GM19328 (cell line): Measurements from ENCODE around the gene MCF2L2.
"Not testable (repeated sequence)": the region's sequence is repeated elsewhere in the genome, so short reads cannot be mapped to it uniquely, and the experiment has no call there.

ENCODE experiments used
- ATAC-seq: cut with Tn5 transposase; IDR thresholded peaks from one replicate; pipeline ENCODE4 v1.9.1; 2021; ENCODE audit warnings: mild to moderate bottlenecking, moderate library complexity; ENCODE audit not compliant: unreplicated experiment

The MCF2L2 gene

DNA sequence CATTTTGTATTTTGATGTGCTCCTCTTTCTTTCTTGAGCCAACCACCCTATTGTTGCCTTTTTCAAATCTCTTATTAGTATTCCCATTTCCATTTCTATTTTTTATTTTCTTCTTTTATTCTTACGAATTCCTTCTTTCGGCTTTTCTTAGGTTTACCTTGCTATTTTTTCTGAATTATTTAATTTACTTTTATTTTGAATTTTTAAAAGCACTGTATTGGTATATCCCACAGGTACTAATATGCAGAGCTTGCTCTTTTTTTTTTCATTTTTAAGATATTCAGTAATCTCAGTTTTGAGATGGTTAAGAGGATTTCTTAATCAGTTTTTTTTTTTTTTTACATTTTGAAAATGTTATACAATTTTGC, 18.4 kb upstream of the MCF2L2 start:
- no peak for ATAC-seq

DNA sequence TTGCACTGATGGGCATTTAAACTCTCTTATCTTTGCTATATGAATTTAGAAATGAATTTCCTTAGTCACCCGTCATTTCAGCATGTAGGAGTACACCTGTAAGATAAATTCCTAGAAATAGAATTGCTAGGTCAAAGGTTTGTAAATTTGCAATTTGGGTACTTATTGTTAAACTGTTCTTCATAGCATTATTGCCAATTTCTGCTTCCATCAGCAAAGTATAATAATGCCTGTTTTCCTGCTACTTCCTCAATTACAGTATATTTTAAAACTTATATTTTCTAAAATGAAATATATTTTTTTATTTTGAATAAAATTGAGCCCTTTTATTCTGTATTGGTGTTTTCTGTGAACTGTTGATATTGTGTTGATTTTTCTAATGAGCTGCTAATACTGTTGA, 16.3 kb upstream of the MCF2L2 start:
- no peak for ATAC-seq

DNA sequence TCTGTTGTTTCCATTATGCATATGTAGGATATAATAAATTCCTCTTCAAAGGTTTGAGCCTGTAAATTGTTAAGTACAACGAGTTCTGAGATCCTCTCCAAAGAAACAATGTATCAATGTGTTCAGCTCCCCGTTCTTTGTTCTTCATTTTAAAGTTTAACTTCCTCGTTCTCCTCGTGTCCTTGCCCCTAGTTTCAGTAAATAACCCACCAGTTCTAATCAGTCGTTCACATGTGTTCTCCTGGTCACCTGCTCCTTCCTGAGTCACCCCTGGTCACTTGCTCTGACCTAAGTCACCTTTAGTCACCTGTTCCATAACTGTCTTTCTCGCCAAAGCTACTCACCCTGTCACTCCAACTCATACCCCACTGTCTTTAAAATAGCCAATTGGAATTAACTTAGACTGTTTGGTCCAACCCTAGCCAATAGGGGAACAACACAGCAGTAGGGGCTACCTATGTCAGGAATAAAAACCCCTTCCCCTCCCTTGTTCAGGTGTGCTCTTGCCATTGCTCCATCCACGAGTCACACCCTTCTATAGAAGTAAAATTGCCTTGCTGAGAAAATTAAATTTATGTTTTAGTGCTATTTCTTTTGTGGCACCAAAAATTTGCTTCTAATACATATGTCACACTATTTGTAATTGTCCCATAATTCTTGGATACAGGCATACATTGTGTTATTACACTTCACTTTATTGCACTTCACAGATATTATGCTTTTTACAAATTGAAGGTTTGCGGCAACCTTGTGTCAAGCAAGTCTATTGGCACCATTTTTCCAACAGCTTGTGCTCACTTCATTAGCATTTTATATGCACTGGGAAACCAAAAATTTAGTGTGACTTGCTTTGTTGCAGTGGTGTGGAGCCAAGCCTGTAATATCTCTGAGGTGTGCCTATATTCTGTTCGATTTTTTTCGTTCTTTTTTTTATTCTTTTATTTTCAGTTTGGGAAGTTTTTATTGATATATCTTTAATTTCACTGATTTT, 15.3 kb upstream of the MCF2L2 start:
- ATAC-seq: no peak

- no peak for ATAC-seq
Observed at GRCh38 chr3:183442994-183443393, 14.6 kb upstream of the MCF2L2 start.

DNA sequence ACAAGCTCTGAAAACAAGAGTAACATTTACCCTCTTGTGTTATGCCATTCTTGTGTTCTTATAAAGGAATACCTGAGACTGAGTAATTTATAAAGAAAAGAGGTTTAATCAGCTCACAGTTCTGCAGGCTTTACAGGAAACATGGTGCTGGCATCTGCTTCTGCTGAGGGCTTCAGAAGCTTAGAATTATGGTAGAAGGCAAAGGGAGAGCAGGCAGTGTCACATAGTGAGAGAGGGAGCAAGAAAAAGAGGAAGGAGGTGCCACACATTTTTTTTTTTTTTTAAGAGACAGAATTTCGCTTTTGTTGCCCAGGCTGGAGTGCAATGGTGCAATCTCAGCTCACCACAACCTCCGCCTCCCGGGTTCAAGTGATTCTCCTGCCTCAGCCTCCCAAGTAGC, 12.1 kb upstream of the MCF2L2 start:
- not testable (repeated sequence) for ATAC-seq

DNA sequence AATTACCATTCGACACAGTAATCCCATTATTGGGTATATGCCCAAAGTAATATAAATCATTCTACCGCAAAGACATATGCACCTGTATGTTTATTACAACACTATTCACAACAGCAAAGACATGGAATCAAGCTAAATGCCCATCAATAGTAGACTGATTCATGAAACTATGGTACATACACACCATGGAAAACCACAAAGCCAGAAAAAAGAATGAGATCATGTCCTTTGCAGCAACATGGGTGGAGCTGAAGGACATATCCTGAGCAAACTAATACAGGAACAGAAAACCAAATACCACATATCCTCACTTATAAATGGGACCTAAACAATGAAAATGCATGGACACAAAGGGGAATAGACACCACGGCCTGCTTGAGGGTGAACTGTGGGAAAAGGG, 11.1 kb upstream of the MCF2L2 start:
- ATAC-seq: no peak

GRCh38 chr3:183438735-183439134, 10.3 kb upstream of the MCF2L2 start:
- no peak for ATAC-seq

- no peak for ATAC-seq
Observed at GRCh38 chr3:183437666-183438564, 9.5 kb upstream of the MCF2L2 start.

DNA sequence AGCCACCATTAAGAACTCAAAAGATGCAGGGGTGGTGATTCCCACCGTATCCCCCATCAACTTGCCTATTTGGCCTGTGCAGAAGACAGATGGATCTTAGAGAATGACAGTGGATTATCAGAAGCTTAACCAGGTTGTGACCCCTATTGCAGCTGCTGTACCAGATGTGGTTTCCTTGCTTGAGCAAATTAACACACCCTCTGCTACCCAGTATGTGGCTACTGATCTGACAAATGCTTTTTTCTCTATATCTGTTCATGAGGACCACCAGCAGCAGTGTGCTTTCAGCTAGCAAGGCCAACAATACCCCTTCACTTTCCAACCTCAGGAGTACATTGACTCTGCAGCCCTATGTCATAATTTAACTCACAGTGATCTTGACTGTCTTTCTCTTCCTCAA, 8.6 kb upstream of the MCF2L2 start:
- ATAC-seq: no peak

GRCh38 chr3:183435661-183436060, 7.2 kb upstream of the MCF2L2 start:
- ATAC-seq: peak; percentile 83

DNA sequence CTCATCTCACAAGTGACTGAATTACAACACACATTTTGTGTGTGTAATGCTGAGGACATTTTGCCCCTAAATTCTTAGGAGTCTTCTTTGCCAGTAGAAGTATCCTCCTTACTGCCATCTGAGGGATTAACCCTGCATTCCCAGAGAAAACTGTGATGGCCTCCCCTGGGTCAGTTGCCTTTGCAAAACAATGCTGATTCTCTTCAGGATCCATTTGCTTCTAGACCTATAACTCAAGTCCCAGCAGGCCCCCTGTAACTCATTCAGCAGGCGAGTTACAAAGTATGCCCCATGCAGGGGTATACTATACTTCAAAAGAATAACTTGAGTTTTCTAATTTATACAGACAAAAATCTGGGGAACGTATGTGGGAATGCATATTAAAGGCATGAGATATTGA, 6.6 kb upstream of the MCF2L2 start:
- no peak for ATAC-seq

DNA sequence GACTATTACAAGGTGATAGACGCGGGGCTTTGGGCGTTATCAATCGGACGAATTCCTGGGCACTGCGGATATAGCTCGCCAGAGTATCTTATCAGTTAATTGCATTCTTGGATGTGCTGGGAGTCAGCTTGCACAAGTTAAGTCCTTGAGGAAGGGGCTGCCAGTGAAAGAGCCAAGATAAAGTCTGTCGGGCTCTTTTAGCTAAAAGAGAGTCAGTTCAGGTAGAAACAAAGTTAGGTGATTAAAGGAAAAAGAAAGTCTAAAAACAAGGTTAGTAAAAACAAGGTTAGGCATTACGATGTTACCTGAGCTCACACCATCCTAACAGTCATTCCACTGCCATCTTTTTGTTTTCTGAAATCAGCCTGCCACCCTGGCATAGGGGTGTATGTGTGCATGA, 6.1 kb upstream of the MCF2L2 start:
- ATAC-seq: no peak

DNA sequence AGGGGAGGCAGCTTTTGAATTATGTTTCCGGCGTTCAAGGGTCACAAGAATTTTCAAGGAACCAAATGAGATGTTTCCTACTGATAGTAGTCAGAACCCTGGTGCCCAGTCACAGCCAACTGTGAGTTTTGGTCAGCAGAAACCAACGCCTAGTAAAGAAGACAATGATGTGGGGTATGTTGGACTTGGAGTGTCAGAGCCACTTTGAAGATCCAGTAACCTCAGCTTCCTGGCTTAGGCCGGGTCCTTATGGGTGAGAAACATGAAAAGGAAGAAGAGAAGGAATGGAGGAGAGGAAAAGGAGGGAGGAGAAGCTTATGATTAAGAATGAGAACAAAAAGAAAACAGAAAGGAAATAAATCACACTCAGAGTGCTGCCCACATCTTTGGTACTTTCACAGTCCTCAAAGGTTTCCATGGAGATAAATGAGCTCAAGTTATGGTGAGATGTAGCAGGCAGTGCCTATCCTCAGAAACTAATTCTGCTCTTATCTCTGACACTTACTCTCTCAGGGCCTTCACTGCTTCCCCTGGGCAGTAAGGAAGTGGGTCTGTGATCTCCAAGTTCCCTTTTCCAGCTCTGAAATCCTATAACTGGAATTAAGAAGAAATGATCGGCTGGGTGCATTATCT, 2.0 kb upstream of the MCF2L2 start:
- no peak for ATAC-seq

DNA sequence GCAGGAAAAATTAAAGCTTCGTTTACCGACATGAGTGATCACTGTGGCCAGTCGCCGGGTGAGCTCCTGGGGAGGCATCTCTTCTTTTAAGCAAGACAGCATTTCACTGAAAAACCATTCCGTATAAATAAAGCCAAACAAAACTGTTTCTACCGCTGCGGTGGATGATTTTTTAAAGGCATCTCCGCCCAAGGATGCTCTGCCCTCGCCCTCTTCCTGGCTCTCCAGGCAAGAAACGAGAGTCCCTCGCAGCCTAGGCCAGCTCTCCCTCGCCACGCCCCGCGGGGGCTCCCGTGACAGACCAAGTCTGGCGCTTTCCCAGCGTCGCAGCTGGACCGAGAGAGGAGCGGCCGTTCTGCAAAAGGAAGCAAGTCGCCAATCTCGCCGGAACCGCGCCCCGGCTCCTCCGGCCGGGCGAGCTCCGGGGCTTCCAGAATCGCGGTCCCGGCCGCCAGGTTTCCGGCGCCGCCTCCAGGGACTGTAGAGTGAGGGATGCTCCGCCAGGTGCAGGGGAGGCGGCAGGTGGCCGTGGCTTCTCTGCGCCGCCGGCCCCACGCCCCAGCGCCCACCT, 458 bp downstream of the MCF2L2 start:
- peak; percentile 34 for ATAC-seq

- ATAC-seq: no peak
Observed at GRCh38 chr3:183427196-183427875, 1.1 kb downstream of the MCF2L2 start.

DNA sequence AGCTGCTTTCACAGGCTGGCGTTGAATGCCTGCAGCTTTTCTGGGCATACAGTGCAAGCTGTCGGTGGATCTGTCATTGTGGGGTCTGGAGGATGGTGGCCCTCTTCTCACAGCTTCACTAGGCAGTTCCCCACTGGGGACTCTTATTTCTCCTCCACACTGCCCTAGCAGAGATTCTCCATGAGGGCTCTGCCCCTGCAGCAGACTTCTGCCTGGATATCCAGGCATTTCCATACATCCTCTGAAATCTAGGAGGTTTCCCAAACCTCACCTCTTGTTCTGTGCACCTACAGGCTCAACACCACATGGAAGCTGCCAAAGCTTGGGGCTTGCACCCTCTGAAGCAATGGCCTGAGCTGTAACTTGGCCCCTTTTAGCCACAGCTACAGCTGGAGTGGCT, 9.6 kb downstream of the MCF2L2 start:
- not testable (repeated sequence) for ATAC-seq

DNA sequence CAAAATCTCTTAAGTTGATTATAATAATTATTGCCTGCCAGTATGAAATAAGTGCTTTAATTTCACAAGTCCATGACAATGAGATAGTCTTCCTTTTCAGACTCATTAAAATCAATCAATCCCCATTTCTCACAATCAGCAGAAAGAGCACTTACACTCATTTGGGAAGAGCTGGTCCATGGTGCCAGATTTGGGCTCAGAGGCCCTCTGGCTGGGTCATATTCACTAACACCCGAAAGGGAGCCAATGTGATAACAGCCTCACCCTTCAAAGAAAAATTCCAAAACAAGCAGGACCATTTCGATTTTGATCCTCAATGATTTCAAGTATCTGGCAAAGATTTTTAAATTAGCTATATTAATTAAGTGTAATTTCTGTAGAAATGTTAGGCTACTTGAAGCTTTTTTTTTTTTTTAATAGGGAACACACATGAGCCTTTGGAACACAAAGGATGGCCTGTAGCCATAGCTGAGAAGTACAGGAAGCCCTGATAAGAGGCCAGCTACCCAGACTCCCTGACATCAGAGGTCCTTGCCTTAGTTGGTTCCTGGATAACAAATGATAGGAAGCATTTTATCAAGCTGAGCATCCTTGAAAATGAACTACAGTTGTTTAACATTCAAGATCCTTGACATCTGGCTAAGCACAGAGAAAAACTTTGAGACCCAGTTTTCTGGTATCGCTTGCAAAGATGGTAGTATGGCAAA, 17.1 kb downstream of the MCF2L2 start:
- no peak for ATAC-seq

- no peak for ATAC-seq
Observed at GRCh38 chr3:183410759-183411158, 17.7 kb downstream of the MCF2L2 start.

- ATAC-seq: no peak
Observed at GRCh38 chr3:183410280-183410679, 18.1 kb downstream of the MCF2L2 start.

GRCh38 chr3:183409219-183409618, 19.2 kb downstream of the MCF2L2 start:
- ATAC-seq: no peak
